SK-N-SH (cell line): Measurements from ENCODE around the gene SLC12A4. TPM values are rescaled to one million over a fixed set of nuclear protein-coding genes. Genes with fewer than 3 reads are reported as not detected.

Experiments
- CTCF ChIA-PET: fragments of 300-600, 350-600 bp; formaldehyde crosslinking; extraction: SDS; loops from one replicate; lab custom pipeline; 2021; lab: Yijun Ruan, JAX
- POLR2A ChIA-PET: fragments of 350-600 bp; sonication (Branson Sonifier 250); formaldehyde crosslinking; extraction: SDS; loops from one replicate; lab custom pipeline; 2020; ENCODE audit warnings: antibody characterized with exemption, inconsistent platforms; lab: Yijun Ruan, JAX
- DNase-seq: peaks from one replicate; pipeline ENCODE4 v3.0.0; 2012
- H2AFZ ChIP-seq: fragments of 200-600 bp; sonication (generic); 2 replicates; pipeline ENCODE4 v1.8.1; 2016; ENCODE audit warnings: antibody characterized with exemption, mild to moderate bottlenecking, low read depth
- H3F3A ChIP-seq: fragments of 200-600 bp; sonication (generic); replicated peaks from 2 replicates; pipeline ENCODE3; 2016; ENCODE audit warnings: antibody characterized with exemption, mild to moderate bottlenecking; ENCODE audit not compliant: insufficient read depth
- H3K27ac ChIP-seq, 2 experiments: fragments of 200-500 bp in 1 of 2; fragments of 200-600 bp in 1 of 2; sonication (Bioruptor generic) in 1 of 2; sonication (generic), shearing (Covaris generic) in 1 of 2; 2 replicates each; pipeline versions ENCODE4 v1.5.1 to v1.6.1; 2014 to 2016; ENCODE audit warnings: low read depth in 2 of 2, inconsistent platforms in 1 of 2, low read length in 1 of 2, mild to moderate bottlenecking in 1 of 2, mixed read lengths in 1 of 2
- H3K27me3 ChIP-seq: fragments of 200-600 bp; sonication (generic), shearing (Covaris generic); 2 replicates; pipeline ENCODE4 v1.6.1; 2016; ENCODE audit warnings: mixed run types; ENCODE audit not compliant: insufficient read depth
- H3K36me3 ChIP-seq, 2 experiments: fragments of 200-500 bp in 1 of 2; fragments of 200-600 bp in 1 of 2; sonication (Bioruptor generic) in 1 of 2; sonication (generic) in 1 of 2; replicated peaks in 1 of 2; 2 replicates each; pipeline versions ENCODE3 to v1.5.1; 2014 to 2016; ENCODE audit warnings: low read length in 1 of 2, mild to moderate bottlenecking in 1 of 2; ENCODE audit not compliant: insufficient read depth in 2 of 2, control insufficient read depth in 1 of 2
- H3K4me1 ChIP-seq, 2 experiments: fragments of 200-500 bp in 1 of 2; fragments of 200-600 bp in 1 of 2; sonication (Bioruptor generic) in 1 of 2; sonication (generic), shearing (Covaris generic) in 1 of 2; 2 replicates each; pipeline versions ENCODE4 v1.5.1 to v1.6.1; 2014 to 2016; ENCODE audit warnings: low read depth in 1 of 2, low read length in 1 of 2, mixed run types in 1 of 2; ENCODE audit not compliant: insufficient read depth in 2 of 2, control insufficient read depth in 1 of 2
- H3K4me2 ChIP-seq: fragments of 200-600 bp; sonication (generic), shearing (Covaris generic); 2 replicates; pipeline ENCODE4 v1.6.1; 2017; ENCODE audit warnings: mixed run types
- H3K4me3 ChIP-seq, 2 experiments: fragments of 200-500 bp in 1 of 2; fragments of 200-600 bp in 1 of 2; sonication (Bioruptor generic) in 1 of 2; sonication (generic), shearing (Covaris generic) in 1 of 2; 2 replicates each; pipeline versions ENCODE4 v1.5.1 to v1.8.1; 2014 to 2016; ENCODE audit warnings: low read depth in 2 of 2, inconsistent platforms in 1 of 2, low read length in 1 of 2, mild to moderate bottlenecking in 1 of 2, mixed read lengths in 1 of 2, moderate library complexity in 1 of 2
- H3K79me2 ChIP-seq: fragments of 200-600 bp; sonication (generic); 2 replicates; pipeline ENCODE4 v1.8.1; 2017; ENCODE audit warnings: mild to moderate bottlenecking; ENCODE audit not compliant: insufficient read depth
- H3K9ac ChIP-seq: fragments of 200-600 bp; sonication (generic); 2 replicates; pipeline ENCODE4 v1.6.1; 2017; ENCODE audit warnings: mixed run types
- H3K9me2 ChIP-seq: fragments of 200-600 bp; sonication (generic); 2 replicates; pipeline ENCODE4 v1.6.1; 2017; ENCODE audit warnings: mixed run types
- H3K9me3 ChIP-seq: fragments of 200-600 bp; sonication (generic); 2 replicates; pipeline ENCODE4 v1.6.1; 2017; ENCODE audit warnings: mixed run types, mild to moderate bottlenecking, moderate library complexity
- H4K20me1 ChIP-seq: fragments of 200-600 bp; sonication (generic); 2 replicates; pipeline ENCODE4 v1.6.1; 2017; ENCODE audit warnings: mild to moderate bottlenecking, mixed run types; ENCODE audit not compliant: insufficient read depth
- CHD2 ChIP-seq: fragments of 150-350 bp; IDR thresholded peaks from 2 replicates; pipeline ENCODE4 v1.6.1; 2018; ENCODE audit warnings: low read length; ENCODE audit not compliant: partially characterized antibody
- FOXJ3 ChIP-seq: sonication (generic); formaldehyde crosslinking; IDR thresholded peaks from 2 replicates; pipeline ENCODE4 v1.5.1; 2020; ENCODE audit warnings: mild to moderate bottlenecking, missing genetic modification reagents
- JUND ChIP-seq: IDR thresholded peaks from 2 replicates; pipeline ENCODE4 v1.4.0; 2012
- PBX3 ChIP-seq: IDR thresholded peaks from 2 replicates; pipeline ENCODE4; 2012
- RXRA ChIP-seq: IDR thresholded peaks from 2 replicates; pipeline ENCODE4 v1.4.0; 2012; ENCODE audit warnings: low read depth, mild to moderate bottlenecking, borderline replicate concordance
- TAF1 ChIP-seq: IDR thresholded peaks from 2 replicates; pipeline ENCODE4 v1.6.1; 2012; ENCODE audit warnings: low read depth, mild to moderate bottlenecking, low read length, moderate library complexity, borderline replicate concordance
- USF1 ChIP-seq: IDR thresholded peaks from 2 replicates; pipeline ENCODE4 v1.4.0; 2012; ENCODE audit warnings: low read depth, borderline replicate concordance
- YY1 ChIP-seq: IDR thresholded peaks from 2 replicates; pipeline ENCODE4 v1.4.0; 2012; ENCODE audit warnings: low read depth, mild to moderate bottlenecking
- WGBS: methylation state at CpG from one replicate; pipeline ENCODE4 v1.1.6; 2017; ENCODE audit warnings: low lambda C conversion rate; 5-methylcytosine and 5-hydroxymethylcytosine counted together
- polyA plus RNA-seq, 3 experiments: library from polyadenylated mRNA; depleted of rRNA; stranded (reverse); fragments of >200 nt; gene quantifications; 2 replicates each; pipeline ENCODE4 v1.2.3, GENCODE V29; 2012
- TF ChIP-seq, protein P1 (sequence below): fragments of 200-600 bp; sonication (generic); IDR thresholded peaks from 2 replicates; pipeline ENCODE4 v1.6.1; 2017; ENCODE audit warnings: antibody characterized with exemption, mild to moderate bottlenecking, moderate library complexity
- TF ChIP-seq, protein P2 (sequence below): IDR thresholded peaks from 2 replicates; pipeline ENCODE4 v1.4.0; 2012; ENCODE audit warnings: low read depth

Gene SLC12A4
- polyA plus RNA-seq, 1 of the 3 experiments (the other 2 are of a cell fraction): 75.8 TPM

- Histone ChIP-seq H3K27ac (no peak overlapping the region), H4K20me1 (no peaks in the 10 kb centered on the region), H3K36me3 (no peaks in the 10 kb centered on the region), H3K4me2 (no peak overlapping the region), H3K4me1 (no peaks in the 10 kb centered on the region), H3K4me3 (no peak overlapping the region), H3K9me3 (no peaks in the 10 kb centered on the region), H3K9ac (no peak overlapping the region), H3K27me3 (no peaks in the 10 kb centered on the region; the same call in 1 of the 2 replicates), H3K9me2 (no peaks in the 10 kb centered on the region), H3K79me2 (no peaks in the 10 kb centered on the region), H2AFZ (no peak overlapping the region), H3F3A (no peaks in the 10 kb centered on the region)
- 57% methylated on average over 8 of the region's 9 CpGs for WGBS
- CTCF ChIA-PET: interaction anchor here (1.4 kb wide), 1 partner anchor 16 kb away, joined by 4 read pairs; no protein-coding TSS in a partner anchor
- POLR2A ChIA-PET: no interaction called here
- no peak for DNase-seq
- TF ChIP-seq CHD2: no peak
- no peak for TF ChIP-seq FOXJ3
- TF ChIP-seq JUND: no peak
- no peak for TF ChIP-seq USF1
- TF ChIP-seq RXRA: no peak
Observed at GRCh38 chr16:67977469-67978227, 9.2 kb upstream of the SLC12A4 start.

DNA sequence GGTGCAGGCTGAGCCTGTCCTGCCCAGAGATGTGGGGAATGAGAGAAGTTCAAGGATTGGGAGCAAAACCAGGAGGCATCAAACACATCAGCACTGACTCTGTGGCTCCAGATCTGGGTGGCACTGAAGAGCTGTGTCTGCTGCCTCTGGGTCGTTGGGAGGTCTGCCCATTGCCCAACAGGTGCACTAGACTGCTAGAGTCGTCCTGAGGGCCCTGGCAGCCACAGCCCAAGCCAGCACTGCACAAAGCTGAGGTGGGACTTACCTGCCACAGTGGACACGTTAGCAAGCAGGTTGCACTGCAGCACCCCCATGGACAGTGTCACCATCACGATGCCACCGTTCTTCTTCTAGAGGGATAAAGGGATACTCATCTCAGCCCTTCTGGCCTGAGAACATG lies 8.6 kb upstream of the SLC12A4 start:
- Histone ChIP-seq H3K79me2 (no peaks in the 10 kb centered on the region), H3K9me2 (no peaks in the 10 kb centered on the region), H3K9me3 (no peaks in the 10 kb centered on the region), H3K9ac (no peak overlapping the region), H3K27me3 (no peaks in the 10 kb centered on the region; the same call in 1 of the 2 replicates), H3K27ac (no peak overlapping the region), H3F3A (no peaks in the 10 kb centered on the region), H3K4me2 (no peak overlapping the region), H4K20me1 (no peaks in the 10 kb centered on the region), H3K4me1 (no peaks in the 10 kb centered on the region), H3K36me3 (no peaks in the 10 kb centered on the region), H2AFZ (no peak overlapping the region), H3K4me3 (no peak overlapping the region)
- no peak for DNase-seq
- ChIA-PET CTCF (no interaction called here), POLR2A (no interaction called here)
- WGBS: no CpG with 5 or more reads among the region's 5 CpGs
- TF ChIP-seq YY1 (no peak), PBX3 (no peak), TAF1 (no peak)
- TF ChIP-seq, protein P1, sequence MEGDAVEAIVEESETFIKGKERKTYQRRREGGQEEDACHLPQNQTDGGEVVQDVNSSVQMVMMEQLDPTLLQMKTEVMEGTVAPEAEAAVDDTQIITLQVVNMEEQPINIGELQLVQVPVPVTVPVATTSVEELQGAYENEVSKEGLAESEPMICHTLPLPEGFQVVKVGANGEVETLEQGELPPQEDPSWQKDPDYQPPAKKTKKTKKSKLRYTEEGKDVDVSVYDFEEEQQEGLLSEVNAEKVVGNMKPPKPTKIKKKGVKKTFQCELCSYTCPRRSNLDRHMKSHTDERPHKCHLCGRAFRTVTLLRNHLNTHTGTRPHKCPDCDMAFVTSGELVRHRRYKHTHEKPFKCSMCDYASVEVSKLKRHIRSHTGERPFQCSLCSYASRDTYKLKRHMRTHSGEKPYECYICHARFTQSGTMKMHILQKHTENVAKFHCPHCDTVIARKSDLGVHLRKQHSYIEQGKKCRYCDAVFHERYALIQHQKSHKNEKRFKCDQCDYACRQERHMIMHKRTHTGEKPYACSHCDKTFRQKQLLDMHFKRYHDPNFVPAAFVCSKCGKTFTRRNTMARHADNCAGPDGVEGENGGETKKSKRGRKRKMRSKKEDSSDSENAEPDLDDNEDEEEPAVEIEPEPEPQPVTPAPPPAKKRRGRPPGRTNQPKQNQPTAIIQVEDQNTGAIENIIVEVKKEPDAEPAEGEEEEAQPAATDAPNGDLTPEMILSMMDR: no peak
- TF ChIP-seq, protein P2, sequence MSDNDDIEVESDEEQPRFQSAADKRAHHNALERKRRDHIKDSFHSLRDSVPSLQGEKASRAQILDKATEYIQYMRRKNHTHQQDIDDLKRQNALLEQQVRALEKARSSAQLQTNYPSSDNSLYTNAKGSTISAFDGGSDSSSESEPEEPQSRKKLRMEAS: no peak
